Sciatic nerve (tissue), 2 donors: ENCODE results near the gene WDR12. TPM values are rescaled to one million over a fixed set of nuclear protein-coding genes. Genes with fewer than 3 reads are reported as not detected.
"Not testable (repeated sequence)": the region's sequence is repeated elsewhere in the genome, so short reads cannot be mapped to it uniquely, and the experiment has no call there.

ENCODE experiments used
- ATAC-seq: fragments of 200-7000 bp; cut with Tn5 transposase; one replicate; pipeline ENCODE4 v1.9.1; 2020; ENCODE audit warnings: mild to moderate bottlenecking, moderate library complexity
- DNase-seq: peaks from one replicate; pipeline ENCODE4 v3.0.0-alpha.2; 2020; ENCODE audit warnings: low spot score
- intact Hi-C: fragments of 100-400 bp; cut with DNase I; formaldehyde crosslinking; loops from one replicate; pipeline ENCODE4 v1.14.2; 2022
- total RNA-seq: library from RNA; stranded (reverse); fragmentation: NEBNext Ultra II Directional; extraction: Animal tissue kit (Norgen Biotek cat#: 25700); gene quantifications from one replicate; pipeline ENCODE4 v1.2.1, GENCODE V29; 2021
- donor health status: DM: no; HTN: no; CAD: no.
- donor health status: DM: no; HTN: no; CAD: no.

The WDR12 gene
- total RNA-seq, result 24.2 TPM

DNA sequence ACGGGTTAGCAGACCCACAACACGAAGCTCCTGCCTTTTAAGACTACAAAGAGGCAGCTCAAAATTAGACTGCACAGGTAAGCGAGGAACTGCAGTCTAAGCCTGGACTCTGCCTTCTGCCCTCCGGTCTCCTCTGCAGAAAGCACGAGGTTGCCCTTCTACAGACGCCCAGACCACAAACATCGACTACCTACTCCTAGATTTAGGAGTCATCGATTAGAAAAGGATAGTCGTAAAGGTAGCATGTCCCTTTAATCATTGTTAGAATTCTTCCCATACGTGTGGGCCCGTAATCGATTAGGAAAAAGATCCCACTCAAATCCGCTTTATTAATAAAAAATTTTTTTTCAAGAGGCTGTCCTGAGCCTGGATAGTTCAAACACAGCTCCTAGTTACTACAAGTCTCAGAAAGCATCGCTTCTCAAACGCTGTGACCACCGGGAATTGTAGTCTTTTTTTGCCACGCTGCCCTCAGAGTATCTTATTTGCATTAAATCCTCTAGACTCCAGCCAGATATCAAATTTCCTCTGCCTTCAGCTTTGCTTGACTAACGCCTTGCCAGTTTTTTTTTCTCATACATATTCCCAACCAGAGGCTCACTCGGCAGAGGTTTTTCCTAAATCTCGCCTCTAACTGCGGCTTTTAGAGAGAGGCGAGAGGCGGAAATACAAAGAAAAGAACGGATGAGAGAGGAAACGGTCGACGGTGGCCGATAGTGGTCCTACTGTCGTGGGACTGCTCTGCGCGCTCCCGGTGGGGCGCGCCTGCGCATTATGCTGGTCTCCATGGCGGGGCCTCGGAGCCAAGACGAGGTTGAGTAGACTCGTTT, at the start of gene WDR12, which contains the start of gene CARF:
Gene WDR12, minus strand, starts transcription at position 162 of the 830 bp plus-strand sequence. CDS start 197 bp downstream, outside the sequence.
Gene CARF, plus strand, starts transcription at position 764 of the 830 bp plus-strand sequence. CDS start 29,628 bp downstream, outside the sequence.
- DNase-seq, result peak; percentile 95
- peak; percentile 99 for ATAC-seq
- intact Hi-C loops, result no loop called here

DNA sequence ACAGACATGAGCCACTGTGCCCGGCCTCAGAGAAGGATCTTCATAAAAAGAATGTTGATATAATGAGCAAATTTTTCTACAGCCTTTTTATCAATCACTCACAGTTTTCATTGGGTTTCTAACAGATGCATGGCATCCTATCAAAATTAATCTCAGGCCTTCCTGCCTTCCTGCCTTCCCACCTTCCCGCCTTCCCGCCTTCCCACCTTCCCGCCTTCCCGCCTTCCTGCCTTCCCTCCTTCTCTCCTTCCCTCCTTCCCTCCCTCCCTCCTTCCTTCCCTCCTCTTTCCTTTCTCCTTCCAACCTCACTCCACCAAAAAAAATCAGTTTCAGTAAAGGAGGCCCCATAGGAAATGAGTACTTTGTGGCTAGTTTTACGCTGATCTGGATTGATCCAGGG, 49.1 kb upstream of the WDR12 start:
- no peak for DNase-seq
- intact Hi-C loops, result no loop called here
- no peak for ATAC-seq

DNA sequence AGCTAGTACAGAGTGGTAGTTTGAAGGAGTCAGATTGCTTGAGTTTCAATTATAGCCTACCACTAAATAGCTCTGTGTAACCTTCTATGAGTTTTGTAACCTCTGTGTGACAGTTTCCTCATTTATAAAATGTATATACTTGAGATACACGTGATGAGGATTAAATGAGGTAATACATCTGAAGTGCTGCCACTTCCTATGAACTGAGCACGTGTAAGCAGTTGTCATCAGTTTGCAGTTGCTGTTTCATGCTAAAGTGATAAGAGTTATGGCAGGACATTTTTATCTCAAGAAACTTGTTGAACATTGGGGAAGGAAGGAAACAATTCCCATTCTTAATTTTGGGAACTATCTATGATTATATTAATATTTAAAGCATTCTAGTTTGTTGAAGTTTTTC, 39.1 kb upstream of the WDR12 start:
- ATAC-seq (no peak), DNase-seq (no peak)
- intact Hi-C loops, result no loop called here

DNA sequence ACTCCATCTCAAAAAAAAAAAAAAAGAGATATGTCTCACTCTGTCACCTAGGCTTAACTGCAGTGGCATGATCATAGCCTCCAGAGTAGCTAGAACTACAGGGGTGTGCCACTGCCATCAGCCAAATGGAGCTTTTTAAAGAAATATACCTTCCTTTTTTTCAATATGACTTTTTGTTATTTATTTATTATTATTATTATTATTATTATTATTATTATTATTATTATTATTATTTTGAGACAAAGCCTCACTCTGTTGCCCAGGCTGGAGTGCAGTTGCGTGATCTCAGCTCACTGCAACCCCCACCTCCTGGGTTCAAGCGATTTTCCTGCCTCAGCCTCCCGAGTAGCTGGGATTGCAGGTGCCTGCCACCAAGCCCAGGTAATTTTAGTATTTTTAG, 37.9 kb upstream of the WDR12 start:
- ATAC-seq, DNase-seq, intact Hi-C loops: not testable (repeated sequence)

DNA sequence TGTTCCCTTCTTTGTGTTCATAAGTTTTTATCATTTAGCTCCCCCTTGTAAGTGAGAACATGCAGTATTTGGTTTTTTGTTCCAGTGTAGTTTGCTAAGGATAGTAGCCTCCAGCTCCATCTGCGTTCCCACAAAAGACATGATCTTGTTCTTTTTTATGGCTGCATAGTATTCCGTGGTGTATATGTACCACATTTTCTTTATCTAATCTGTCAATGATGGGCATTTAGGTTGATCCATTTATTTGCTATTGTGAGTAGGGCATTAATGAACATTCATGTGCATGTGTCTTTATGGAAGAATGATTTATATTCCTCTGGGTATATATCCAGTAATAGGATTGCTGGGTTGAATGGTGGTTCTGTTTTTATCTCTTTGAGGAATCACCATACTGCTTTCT, 34.0 kb upstream of the WDR12 start:
- ATAC-seq (no peak), DNase-seq (no peak)
- intact Hi-C loops, result no loop called here

DNA sequence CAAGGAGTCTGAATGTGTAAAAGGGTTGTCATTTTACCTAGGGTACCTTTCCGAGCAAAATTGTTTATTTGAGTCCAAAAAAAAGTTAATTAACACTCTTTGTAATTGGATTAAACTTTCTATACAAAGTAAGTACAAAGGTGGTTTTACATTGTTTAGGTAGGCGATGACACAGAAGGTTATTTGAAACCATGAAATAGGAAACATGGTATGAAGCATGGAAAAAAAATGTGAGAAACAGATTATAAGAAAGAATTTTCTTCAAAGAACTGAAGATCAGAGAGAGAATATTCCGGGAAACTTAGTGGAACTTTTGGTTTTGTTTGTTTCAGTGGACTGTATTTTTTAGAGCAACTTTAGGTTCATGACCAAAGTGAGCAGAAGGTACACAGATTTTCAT, 33.3 kb upstream of the WDR12 start:
- intact Hi-C loops, result no loop called here
- ATAC-seq (no peak), DNase-seq (no peak)

DNA sequence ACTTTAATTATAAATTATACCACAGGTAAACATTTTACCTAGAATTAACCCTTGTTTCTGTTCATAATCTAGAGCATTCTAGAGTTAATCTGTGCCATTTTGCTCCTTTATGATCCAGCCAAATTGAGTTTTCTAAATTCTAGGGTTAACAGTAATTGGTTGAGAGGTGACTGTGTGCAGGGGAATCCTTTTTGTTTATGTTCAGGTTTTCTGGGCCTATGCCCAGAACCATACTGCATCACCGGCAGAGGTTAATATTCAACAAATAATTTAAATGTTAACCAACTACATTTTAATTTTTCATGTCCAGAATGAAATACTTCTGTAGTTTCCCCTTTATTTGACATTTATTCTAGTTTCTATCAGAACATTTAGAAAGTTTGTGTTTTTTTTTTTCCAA, 32.9 kb upstream of the WDR12 start:
- intact Hi-C loops, result no loop called here
- ATAC-seq (no peak), DNase-seq (no peak)

DNA sequence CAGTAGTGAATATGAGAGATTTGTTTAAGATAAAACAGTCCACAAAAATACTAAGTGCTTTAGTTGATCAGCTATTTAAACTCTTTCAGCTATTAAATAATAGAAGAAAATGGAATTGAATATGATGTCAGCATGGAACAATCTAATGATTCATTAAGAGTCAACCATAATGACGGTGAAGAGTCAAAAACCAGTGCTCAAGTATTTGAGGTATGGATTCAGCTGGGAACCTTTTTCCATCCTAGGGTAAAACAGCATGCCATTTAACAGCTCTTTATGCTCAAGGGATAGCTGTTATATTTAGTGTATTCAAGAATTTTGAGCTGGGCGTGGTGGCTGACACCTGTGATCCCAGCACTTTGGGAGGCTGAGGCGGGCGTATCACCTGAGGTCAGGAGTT, 30.3 kb upstream of the WDR12 start:
- DNase-seq, result no peak
- intact Hi-C loops, result no loop called here
- no peak for ATAC-seq

DNA sequence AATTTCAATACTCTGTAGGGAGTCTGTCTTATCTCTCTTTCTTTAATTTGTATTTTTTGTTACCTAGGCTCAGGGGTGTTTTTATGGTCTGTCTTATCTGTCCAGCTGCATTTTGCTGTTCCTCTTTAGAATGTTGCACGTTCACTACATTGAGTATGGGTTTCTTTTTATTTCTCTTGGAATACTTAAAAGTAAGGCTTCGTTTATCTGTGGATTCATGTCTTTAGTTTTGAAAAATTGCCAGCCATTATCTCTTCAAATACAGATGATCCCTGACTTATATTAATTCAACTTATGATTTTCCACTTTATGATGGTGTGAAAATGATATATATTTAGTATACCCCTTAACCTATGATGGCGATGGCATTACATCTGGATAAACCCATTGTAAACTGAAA, 27.5 kb upstream of the WDR12 start:
- DNase-seq, result no peak
- intact Hi-C loops, result no loop called here
- ATAC-seq, result no peak

DNA sequence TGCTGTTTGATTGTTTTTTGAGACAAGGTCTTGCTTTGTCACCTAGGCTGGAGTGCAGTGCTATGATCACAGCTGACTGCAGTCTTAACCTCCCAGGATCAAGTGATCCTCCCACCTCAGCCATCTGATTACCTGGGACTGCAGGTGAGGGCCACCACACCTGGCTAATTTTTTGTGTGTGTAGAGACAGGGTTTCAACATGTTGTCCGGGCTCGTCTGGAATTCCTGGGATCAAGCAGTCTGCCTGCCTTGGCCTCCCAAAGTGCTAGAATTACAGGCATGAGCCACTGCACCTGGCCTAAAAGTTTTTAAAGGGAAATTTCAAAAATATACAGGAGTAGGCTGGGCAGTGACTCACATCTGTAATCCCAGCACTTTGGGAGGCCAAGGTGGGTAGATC, 23.0 kb upstream of the WDR12 start:
- no peak for DNase-seq
- intact Hi-C loops, result no loop called here
- no peak for ATAC-seq

DNA sequence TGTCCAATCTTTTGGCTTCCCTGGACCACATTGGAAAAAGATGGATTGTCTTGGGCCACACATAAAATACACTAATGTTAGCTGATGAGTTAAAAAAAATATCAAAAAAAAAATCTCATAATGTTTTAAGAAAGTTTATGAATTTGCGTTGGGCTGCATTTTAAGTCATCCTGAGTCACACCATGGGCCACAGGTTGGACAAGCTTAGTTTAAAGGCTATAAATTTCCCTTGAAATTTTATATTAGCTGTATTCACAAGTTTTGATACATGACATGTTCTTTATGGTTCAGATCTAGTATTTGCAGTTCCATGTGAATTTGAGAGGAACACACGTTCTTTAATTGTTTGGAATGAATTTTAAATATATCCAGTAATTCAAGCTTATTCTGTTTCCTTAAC, 22.5 kb upstream of the WDR12 start:
- DNase-seq (no peak), ATAC-seq (no peak)
- intact Hi-C loops, result no loop called here

DNA sequence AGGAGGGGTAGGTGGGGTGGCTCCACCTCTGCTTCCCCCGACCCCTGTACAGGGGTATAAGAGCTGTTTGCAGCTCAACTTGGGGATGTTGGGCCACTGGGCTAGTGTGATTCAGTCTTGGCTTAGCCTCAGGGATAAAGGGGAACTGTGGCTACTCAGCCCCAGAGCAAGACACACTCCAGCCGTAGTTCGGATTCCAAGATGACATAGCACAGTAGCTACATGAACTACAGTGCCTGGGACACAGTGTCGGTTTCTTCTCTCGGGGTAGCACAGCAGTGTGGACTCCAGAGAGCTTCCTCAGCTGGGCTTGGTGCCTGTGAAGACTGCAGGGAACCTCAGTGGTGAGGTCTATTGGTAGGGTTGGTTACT, 21.7 kb upstream of the WDR12 start:
- no peak for DNase-seq
- ATAC-seq, result peak; percentile 58
- intact Hi-C loops, result no loop called here

DNA sequence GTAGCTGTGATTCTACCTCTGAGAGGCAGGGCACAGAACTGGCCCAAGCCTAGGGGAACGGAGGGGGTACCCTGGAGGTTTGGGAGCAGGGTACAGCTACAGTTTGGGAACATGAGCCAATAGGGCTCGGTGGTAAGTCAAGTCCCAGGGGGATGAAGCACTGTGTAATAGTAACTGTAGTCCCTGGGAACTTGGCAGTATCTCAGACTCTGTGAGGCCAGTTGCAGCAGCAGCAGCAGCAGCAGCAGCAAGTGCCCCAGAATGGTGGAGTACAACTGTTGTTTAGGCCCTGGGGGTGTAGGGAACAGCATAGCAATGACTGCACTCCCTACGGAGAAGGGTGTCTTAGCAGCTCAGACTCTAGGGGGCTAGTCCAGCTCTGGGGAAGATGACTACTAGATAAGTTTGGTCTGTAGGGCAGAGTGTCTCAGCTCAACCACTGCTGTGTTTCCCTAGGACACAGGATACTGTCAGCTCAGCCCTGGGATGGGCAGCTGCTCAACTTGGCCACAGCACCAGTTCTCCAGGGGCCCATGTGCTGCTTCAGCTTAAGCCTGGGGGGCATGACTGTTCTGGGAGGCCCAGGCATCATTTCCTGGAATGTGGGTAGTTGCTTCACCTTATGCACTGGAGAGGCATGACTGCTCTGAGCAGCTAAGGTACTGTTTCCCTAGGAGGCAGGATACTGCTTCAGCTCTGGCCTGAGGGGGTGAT, 21.1 kb upstream of the WDR12 start:
- intact Hi-C loops, result no loop called here
- ATAC-seq (peak; percentile 61), DNase-seq (no peak)

DNA sequence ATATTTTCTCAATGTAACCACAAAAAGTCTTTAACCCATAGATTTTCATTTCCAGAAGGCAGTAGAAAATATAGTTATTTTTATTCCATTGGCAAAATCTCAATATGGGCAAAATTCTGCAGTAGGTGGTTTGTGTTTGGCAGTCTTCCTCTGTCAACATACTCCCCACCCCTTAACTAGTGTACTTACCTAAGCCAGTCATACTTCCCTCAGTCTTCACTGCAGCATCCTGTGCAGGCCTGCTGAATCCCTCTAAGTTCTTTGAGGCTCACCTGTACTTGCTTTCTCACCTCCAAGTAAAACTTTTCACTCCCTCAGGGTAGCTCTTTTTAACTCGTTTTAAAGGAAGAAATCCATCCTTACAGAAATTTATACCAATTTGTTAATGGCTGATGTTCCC, 7.4 kb upstream of the WDR12 start:
- intact Hi-C loops, result no loop called here
- ATAC-seq (no peak), DNase-seq (no peak)

DNA sequence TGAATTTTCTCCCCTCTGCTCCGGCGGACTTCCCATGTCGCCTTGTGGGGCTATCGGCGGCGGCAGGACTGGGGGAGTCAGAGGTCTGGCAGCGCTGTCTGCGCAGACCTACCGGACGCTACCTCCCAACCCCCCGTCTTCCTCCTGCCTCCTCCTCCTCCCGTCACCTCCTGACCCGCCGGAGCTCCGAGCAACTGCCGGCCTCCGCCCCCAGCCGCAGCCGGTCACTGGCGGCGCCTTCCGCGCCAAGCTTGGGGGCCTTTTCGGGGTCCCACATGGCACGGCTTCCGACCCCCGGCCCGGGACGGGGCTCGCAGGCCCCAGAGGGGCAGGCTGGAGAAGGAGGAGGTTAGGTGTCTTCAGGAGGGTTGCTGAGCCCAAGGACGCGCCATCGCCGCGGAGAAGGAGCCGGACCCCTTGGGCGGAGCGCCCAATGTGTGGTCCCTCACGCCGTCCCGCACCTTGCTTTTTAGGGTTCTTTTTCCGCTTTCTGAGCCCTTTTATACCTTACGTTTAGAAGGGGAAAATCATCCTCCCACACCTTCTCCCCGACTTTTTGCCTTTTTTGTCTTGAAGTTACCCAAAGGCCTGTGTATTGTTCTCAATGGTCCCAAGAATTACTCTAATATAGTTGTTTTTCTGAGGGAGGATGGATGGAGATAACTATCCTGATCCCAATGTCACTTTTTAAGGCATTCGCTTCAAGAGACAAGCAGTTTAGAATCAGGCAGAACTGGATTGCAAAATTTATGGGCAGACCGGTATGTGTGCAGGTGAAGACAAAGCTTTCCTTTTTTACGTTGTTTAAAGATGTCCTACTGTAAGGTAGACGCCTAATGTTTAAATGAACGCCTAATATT, 1.1 kb upstream of the WDR12 start:
- DNase-seq, intact Hi-C loops: not testable (repeated sequence)
- peak; percentile 90 for ATAC-seq

DNA sequence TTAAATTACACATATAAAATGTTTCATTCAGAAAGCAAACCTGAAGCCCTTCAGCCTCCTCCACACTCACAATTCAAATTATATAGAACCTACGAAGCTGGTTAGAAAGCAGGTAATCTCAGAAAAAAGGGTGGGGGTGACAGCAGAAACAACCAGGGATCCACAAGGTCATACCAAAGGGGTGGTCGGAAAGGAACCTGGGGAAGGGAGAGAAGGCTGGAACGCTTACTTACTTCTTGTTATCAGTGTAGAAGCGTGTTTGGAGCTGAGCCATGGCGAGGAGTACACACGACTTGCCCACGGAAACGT, 316 bp downstream of the WDR12 start:
- ATAC-seq (no peak), DNase-seq (no peak)
- intact Hi-C loops, result no loop called here

DNA sequence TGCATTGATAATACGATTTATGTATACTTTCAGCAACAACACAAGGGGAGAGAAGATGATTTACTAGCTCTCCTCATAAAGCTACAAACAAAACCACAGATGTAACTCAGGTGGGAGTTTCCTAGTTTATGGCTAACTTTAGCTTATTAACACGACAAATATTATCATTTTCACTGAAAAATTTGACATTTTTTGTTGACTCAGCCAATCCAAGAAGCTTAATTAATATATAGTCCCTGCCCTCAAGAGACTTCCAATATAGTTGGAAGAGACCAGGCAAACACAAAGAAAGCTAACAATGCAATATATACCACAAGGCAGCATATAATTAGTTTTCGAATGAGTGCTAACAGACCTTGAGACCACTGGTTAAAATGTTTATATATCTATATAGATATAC, 775 bp downstream of the WDR12 start:
- intact Hi-C loops, result no loop called here
- no peak for ATAC-seq

DNA sequence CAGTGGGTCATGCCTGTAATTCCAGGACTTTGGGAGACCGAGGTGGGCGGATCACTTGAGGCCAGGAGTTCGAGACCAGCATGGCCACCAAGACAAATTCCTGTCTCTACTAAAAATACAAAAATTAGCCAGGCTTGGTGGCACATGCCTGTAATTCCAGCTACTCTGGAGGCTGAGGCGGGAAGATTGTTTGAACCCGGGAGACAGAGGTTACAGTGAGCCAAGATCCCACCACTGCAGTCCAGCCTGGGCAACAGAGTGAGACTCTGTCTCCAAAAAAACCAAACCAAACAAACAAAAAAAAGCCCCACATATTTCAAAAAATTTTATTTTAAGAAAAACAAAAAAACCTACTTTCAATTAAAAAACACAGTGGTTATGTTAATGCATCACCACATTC, 1.2 kb downstream of the WDR12 start:
- intact Hi-C loops, ATAC-seq, DNase-seq: not testable (repeated sequence)

More for the DNA sequence above, 775 bp downstream of the WDR12 start:
- DNase-seq, result no peak

DNA sequence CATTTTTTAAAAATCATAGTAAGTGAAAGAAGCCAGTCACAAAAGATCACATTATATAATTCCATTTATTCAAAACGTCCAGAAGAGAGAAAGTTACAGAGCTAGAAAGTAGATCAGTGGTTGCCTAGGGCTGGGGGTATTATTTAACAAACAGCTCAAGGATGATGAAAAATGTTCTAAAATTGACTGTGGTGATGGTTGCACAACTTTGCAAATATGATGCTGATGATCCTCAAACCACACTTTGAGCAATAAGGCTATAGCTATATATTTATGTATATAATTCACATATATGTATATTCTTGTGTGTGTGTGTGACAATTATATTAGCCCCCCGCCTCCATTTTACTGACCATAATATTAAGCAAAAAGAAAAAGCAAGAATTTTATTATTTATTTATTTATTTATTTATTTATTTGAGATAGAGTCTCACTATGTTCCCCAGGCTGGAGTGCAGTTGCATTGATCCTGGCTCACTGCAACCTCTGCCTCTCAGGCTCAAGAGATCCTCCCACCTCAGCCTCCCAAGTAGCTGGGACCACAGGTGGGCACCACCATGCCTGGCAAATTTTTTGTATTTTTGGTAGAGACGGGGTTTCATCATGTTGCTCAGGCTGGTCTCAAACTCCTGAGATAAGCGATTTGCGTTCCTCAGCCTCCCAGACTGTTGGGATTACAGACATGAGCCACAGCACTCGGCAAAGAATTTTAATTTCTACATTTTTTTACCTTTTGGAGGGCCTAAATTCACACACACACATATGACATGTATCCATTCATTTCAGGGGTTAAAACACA, 1.9 kb downstream of the WDR12 start:
- ATAC-seq, result no peak
- DNase-seq, result no peak
- intact Hi-C loops, result no loop called here
